ENCODE data around the gene ATXN7L1.
"Not testable (repeated sequence)": the region's sequence is repeated elsewhere in the genome, so short reads cannot be mapped to it uniquely, and the experiment has no call there.

The ATXN7L1 gene

GRCh38 chr7:105890290-105890997, 14.0 kb upstream of the ATXN7L1 start:
- peak; percentile 42 for DNase-seq

GRCh38 chr7:105887569-105888189, 11.3 kb upstream of the ATXN7L1 start:
- no peak for DNase-seq

- no peak for DNase-seq
Measured at GRCh38 chr7:105886776-105887175, 10.4 kb upstream of the ATXN7L1 start.

GRCh38 chr7:105885387-105886111, 9.2 kb upstream of the ATXN7L1 start:
- no peak for DNase-seq

GRCh38 chr7:105883179-105883578, 6.8 kb upstream of the ATXN7L1 start:
- DNase-seq: not testable (repeated sequence)

- no peak for DNase-seq
Measured at GRCh38 chr7:105881439-105881838, 5.0 kb upstream of the ATXN7L1 start.

GRCh38 chr7:105880571-105881330, 4.4 kb upstream of the ATXN7L1 start:
- no peak for DNase-seq

GRCh38 chr7:105879782-105880181, 3.4 kb upstream of the ATXN7L1 start:
- DNase-seq: no peak

- DNase-seq: no peak
Measured at GRCh38 chr7:105878746-105879605, 2.6 kb upstream of the ATXN7L1 start.

GRCh38 chr7:105877736-105878135, 1.3 kb upstream of the ATXN7L1 start:
- no peak for DNase-seq

- peak; percentile 18 for DNase-seq
Measured at GRCh38 chr7:105876964-105877601, 684 bp upstream of the ATXN7L1 start.

- no peak for DNase-seq
Measured at GRCh38 chr7:105875505-105875904, 894 bp downstream of the ATXN7L1 start.

- no peak for DNase-seq
Measured at GRCh38 chr7:105874055-105874454, 2.3 kb downstream of the ATXN7L1 start.

GRCh38 chr7:105872491-105872890, 3.9 kb downstream of the ATXN7L1 start:
- no peak for DNase-seq

- DNase-seq: no peak
Measured at GRCh38 chr7:105871142-105871541, 5.3 kb downstream of the ATXN7L1 start.

- DNase-seq: no peak
Measured at GRCh38 chr7:105866102-105866801, 10.1 kb downstream of the ATXN7L1 start.

GRCh38 chr7:105863876-105864275, 12.5 kb downstream of the ATXN7L1 start:
- DNase-seq: no peak

- no peak for DNase-seq
Measured at GRCh38 chr7:105862770-105863169, 13.6 kb downstream of the ATXN7L1 start.

- DNase-seq: no peak
Measured at GRCh38 chr7:105862276-105862675, 14.1 kb downstream of the ATXN7L1 start.

GRCh38 chr7:105861224-105861623, 15.2 kb downstream of the ATXN7L1 start:
- no peak for DNase-seq

GRCh38 chr7:105860793-105861192, 15.6 kb downstream of the ATXN7L1 start:
- no peak for DNase-seq

All from activated naive CD4-positive, alpha-beta T cell treated with anti-CD3 and anti-CD28 coated beads, Interleukin-2, amount 50 U/mL, for 16 hours (primary cell).